Lung microvascular endothelial cell (primary cell): ENCODE data around the gene CYP3A4. TPM values are rescaled to one million over a fixed set of nuclear protein-coding genes. Genes with fewer than 3 reads are reported as not detected.
"Not testable (repeated sequence)": the region's sequence is repeated elsewhere in the genome, so short reads cannot be mapped to it uniquely, and the experiment has no call there.

Experiments used
- DNase-seq, 2 donors: peaks; one replicate each; pipeline versions ENCODE4 v3.0.0 to v3.0.0-alpha.2; 2010; ENCODE audit warnings: low read depth in 2 of 2
- total RNA-seq: library from RNA; depleted of rRNA; stranded (reverse); fragments of >200 nt; gene quantifications from 2 replicates; pipeline ENCODE4 v1.2.1, GENCODE V29; 2014

The CYP3A4 gene
- total RNA-seq = not detected in 2 replicates

- DNase-seq = no peak
Measured at GRCh38 chr7:99784007-99784406, at the start of gene CYP3A4. Gene CYP3A4 (minus strand): TSS chr7:99784184. CDS start chr7:99784081, 103 bp downstream.

GRCh38 chr7:99833289-99833877 is 49.4 kb upstream of the CYP3A4 start:
- DNase-seq = no peak

GRCh38 chr7:99831595-99831994 is 47.6 kb upstream of the CYP3A4 start:
- no peak for DNase-seq

- DNase-seq = no peak
Measured at GRCh38 chr7:99829524-99830160, 45.7 kb upstream of the CYP3A4 start.

DNA sequence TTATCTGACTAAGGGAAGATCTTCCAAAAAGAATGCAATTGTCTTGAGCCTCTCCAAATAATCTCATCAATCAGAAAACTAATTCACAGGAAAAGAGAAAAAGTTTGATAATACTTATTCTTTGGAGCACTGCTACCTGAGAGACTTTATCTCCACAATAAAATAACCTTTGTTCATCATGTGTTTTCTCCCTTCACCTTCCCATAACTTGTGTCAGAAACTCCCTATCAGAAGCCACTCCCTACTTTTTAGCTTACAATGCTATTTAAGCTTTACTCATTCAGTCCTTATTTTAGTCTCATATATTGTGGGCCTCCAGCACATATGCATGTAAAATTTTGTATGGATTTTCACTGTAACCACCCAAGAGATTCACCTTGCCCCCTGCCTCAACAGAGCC is 44.8 kb upstream of the CYP3A4 start:
- no peak for DNase-seq

GRCh38 chr7:99827040-99827778 is 43.2 kb upstream of the CYP3A4 start:
- no peak for DNase-seq

GRCh38 chr7:99825873-99826272 is 41.9 kb upstream of the CYP3A4 start:
- DNase-seq = no peak

DNA sequence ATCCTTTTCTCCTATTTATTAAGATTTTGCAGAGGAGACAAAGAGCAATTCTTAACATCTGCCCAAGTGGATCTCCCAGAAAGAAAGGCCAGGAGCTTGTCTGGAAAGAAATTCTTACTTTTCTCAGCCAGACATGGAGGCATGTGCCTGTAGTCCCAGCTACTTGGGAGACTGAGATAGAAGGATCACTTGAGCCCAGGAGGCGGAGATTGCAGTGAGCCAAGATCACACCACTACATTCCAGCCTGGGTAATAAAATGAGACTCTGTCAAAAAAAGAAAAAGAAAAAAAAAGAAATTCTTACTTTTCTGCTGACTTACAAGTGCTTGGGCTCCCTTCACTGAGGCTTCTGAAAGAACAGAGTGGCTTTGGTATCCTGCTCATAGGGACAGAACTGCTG is 41.5 kb upstream of the CYP3A4 start:
- no peak for DNase-seq

DNA sequence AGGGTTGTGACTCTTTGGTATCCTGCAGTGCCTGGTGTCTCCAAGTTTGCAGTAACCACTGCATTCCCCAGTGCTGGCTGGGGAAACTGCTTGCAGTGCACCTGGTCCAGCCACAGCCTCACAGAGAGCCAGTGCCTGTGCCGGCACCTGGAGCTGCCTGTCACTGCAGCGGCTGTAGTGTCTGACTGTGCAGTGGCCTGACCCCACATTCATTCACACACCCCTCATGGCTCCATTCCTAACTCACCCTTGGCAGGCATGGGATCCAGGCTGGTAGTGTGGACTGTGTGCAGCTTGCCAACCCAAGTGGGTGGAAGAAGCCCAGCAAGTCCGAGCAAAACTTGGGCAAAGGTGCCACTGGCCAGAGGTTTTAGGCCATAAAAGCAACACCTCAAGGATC is 40.1 kb upstream of the CYP3A4 start:
- DNase-seq = no peak

DNA sequence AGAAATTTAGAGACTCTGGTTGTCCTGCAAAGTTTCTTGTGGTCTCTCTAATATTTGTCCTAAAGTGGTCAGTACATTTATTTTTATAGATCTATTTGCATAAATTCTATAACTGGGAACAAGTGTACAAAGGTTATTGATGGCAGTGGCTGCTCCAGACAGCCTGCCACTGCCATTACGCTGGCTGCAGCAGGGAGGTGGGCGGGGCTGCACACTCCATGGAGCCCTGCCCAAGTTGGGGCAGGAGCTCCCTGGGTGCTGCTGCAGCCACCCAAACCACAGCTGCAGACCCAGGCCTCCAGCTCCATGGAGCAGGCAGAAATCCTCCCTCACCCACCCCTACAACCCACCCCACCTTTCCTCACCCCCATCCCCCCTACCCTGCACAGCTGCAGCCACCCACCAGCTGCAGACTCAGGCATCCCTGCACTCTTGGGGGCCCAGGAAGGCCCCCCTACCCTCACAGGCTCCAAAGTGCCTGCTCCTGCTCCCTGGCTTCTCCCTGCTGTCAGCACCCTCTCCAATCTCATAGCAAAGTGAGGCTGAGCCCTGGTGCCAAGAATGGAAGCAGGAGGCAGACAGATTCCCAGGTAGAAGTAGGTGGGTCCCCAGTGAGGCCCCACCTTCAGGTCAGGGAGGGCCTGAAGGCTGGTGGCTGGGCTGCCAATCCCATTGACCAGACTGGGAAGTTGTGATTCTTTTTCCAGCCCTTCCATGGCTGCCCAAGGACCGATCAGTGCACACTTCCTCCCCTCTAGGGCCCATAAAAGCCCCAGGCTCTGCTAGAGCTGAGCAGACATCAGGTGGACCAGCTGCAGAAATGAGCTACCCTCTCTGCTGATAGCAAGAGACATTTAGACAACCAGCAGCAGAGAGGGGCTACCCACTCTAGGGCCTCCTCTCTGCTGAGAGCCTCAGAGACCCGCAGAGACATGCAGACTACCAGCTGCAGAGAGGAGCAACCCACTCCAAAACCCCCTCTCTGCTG is 39.0 kb upstream of the CYP3A4 start:
- DNase-seq = no peak

- DNase-seq = no peak
Measured at GRCh38 chr7:99820408-99821027, 36.5 kb upstream of the CYP3A4 start.

DNA sequence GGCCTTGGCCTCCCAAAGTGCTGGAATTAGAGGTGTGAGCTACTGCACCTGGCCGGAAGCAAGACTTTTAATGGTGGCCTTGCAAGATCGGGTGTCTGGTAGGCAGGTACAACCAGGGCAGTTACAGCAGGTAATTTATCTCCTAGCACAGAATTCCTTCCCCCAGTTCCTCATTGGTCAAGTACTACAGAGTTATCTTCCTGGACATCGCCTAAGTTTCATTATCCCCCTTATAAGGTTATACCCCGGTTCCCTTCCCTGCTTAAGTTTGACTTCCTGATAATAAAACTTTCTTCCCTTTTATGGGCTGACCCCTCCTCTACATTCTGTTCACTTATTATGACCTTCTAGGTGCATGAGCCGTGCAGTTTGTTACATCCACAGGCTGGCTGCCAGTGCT is 24.8 kb upstream of the CYP3A4 start:
- DNase-seq = no peak

DNA sequence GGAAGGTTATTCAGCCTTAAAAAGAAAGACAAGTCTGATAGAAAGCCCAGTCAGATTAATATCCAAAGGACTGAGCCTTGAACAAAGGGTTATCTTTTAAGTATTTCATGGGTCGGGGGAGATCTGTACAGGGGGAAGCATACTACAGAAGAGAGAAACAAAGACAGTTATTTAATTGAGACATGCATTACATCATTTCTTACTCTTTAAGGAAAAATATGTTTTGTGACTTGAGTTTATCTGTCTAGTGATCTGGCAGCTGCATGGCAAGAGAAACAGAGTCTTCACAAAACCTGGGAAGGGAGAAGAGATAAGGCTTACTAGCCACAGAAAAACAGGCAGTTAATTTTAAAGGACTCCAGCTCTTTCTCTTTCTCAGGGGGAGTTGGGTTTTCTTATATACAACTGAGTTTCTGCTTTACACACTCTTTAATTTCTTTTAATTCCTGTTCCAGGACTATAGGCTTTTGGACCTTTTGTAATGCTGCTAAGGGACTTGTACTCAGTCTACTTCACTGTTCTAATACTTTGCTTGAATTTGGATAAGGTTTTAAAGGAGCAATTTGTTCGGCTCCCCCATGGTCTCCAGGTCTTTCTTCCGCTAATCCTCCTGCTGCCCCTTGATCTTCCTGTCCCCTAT is 23.0 kb upstream of the CYP3A4 start:
- no peak for DNase-seq

DNA sequence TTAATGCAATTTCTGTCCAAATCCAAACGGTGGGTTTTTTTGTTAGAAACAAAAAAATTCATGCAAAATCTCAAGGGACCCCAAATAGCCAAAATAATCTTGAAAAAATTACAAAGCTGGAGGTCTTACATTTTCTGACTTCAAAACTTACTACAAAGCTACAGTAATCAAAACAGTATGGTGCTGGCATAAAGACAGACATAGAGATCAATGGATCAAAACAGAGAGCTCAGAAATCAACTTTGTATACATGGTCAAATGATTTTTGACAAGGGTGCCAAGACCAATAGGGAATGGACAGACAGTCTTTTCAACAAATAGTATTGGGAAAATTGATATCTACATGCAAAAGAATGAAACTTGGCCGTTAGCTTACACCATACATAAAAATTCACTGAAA is 21.7 kb upstream of the CYP3A4 start:
- DNase-seq = no peak

- not testable (repeated sequence) for DNase-seq
Measured at GRCh38 chr7:99803118-99803517, 19.1 kb upstream of the CYP3A4 start.

DNA sequence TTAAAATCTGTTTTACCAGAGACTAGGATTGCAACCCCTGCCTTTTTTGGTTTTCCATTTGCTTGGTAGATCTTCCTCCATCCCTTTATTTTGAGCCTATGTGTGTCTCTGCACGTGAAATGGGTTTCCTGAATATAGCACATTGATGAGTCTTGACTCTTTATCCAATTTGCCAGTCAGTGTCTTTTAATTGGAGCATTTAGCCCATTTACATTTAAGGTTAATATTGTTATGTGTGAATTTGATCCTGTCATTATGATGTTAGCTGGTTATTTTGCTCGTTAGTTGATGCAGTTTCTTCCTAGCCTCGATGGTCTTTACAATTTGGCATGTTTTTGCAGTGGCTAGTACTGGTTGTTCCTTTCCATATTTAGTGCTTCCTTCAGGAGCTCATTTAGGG is 17.4 kb upstream of the CYP3A4 start:
- not testable (repeated sequence) for DNase-seq

GRCh38 chr7:99798972-99799371 is 15.0 kb upstream of the CYP3A4 start:
- no peak for DNase-seq

DNA sequence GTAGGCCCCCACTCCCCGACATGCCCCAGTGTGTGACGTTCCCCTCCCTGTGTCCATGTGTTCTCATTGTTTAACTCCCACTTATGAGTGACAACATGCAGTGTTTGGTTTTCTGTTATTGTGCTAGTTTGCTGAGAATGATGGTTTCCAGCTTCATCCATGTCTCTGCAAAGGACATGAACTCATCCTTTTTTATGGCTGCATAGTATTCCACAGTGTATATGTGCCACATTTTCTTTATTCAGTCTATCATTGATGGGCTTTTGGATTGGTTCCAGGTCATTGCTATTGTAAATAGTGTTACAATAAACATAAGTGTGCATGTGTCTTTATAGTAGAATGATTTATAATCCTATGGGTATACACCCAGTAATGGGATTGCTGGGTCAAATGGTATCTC is 11.9 kb upstream of the CYP3A4 start:
- not testable (repeated sequence) for DNase-seq

DNA sequence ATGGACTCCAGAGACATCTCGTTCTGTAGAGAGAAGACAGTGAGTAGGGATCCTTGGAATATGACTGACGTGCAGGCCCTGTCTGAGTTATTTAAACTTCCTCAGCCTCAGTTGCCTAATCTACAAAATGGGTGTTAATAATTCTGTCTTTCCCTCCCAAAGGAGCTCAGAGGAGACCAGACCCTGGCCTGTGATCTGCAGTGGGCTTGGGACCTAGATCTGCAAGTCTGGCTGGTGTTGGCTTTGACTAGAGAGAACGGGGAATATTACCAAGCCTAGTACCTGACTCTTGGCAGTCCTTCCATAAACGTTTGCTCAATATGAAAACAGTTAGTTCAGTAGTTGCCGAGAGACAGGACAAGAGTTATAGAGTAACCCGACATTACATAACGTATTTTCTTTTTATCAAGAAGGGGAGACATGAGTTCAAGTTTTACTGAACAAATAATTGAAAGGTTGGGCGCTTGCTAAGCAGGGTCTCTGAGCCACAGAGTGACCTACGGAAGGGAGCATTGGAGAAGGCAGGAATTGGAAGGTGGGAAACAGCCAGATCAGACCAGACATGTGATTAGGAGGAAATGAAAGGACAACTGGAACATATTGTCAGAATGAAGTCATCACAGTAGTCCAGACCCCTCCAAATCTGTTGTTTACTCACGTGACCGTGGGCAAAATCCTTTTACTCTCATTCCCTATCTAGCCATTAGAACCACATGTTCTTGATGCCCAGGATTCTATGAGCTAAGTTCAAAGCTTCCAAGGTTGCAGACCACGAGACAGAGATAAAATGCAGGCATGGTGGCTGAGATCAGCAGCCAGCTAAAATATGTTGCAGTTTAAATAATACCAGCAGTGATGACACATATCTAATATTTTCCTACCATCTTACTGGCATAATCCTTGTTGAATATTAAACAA is 10.9 kb upstream of the CYP3A4 start:
- peak; percentile 2 to 74 for DNase-seq

- DNase-seq = no peak
Measured at GRCh38 chr7:99793443-99793842, 9.5 kb upstream of the CYP3A4 start.
